NCI-H2196 (cell line): Measurements from ENCODE around the gene MORN1.
"Not testable (repeated sequence)": the region's sequence is repeated elsewhere in the genome, so short reads cannot be mapped to it uniquely, and the experiment has no call there.

ENCODE experiments used
- DNase-seq: peaks from one replicate; lab custom pipeline; 2025; ENCODE audit not compliant: unreplicated experiment; lab: John Stamatoyannopoulos, UW

Gene MORN1

DNA sequence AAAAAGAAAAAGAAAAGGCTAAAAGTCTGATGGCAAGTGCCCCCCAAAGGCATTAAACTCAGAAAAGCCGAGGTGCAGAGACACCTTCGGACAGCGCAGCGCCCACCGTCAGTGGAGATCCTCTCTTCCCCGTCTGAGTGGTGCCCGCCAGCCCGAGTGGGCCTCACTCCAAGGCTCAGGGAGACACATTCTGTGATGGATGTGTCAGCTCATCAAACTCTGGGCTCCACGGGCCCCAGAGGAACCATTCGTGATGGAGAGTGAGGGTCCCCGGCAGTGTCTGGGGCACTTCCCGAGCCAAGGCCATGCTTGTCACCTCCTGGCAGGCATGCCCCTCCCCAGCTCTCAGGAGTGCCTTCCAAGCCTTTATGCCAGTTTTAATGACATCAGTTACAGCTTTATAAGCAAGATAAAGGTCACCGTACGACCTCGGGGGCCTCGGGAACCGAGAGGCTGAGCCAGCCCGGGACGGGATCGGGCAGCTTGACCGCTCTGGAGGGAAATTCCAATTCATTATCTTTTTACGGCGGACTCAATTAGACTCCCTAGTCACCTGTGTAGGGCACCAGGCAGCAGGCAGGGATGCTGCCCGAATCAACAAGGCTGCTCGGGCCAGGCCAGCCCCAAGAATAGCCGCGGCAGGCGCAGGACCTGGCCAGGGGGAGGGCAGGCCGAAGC lies 49.5 kb downstream of the MORN1 start:
- DNase-seq = no peak

- DNase-seq = no peak
Observed at GRCh38 chr1:2340918-2341254, 50.5 kb downstream of the MORN1 start.

- no peak for DNase-seq
Observed at GRCh38 chr1:2340086-2340917, 51.1 kb downstream of the MORN1 start.

DNA sequence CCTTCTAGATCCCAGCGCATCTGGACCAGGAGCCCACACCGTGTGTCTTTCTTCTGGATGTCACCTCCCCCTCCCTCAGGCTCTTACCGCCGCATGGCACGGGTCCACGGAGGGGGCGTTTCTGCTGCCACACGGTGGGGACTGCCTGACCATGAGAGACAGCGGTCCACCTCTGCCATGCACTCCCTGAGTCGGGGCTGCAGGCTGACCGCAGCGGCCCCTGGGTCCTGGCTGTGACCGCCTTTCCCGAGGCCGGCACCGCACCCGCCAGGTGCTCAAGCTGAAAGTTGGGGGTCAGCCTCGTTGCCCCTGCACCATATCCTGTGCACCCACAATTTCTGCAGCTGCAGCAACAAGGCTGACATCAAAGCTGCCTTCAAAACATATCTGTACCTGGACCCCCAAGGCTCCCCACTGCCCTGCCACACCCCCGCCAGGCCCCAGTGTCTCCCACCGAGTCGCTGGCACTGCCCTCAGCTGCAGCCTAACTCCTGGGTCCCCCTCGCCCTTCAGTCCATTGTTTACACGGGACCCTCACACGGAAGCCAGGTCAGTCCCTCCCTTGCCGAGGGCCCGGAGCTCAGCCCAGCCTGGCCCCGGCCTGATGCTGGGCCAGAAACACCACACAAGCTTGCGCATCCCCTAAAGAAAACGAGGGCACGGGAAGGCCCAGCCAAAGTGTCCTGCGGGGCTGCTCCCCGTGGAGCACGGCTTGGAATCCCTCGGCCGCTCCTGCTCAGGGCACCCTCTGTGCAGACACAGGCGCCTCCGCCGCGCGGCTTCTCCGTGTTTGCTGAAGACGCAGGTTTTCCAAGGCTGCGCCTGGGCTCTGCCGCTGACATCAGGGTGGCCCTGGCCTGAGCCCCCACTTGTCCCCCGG lies 51.9 kb downstream of the MORN1 start:
- DNase-seq = no peak

DNA sequence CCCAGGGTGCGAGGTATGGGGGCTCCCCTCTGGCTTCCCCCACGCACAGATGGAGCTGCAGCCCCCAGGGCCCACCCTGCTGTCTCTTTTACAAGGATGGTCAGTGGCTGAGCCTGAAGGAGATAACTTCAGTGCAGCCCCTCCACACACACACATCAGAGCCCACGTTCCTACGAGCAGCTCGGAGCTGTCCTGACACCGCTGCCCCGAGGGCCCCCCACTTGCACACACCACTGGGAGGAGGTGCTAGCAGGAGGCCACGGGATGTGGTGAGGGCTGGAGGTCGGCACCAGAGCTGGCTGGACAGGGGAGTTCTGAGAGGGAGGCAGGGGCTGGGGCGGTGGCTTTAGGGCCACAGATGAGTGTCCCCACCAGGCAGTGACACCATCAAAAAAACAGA lies 53.9 kb downstream of the MORN1 start:
- DNase-seq = no peak

GRCh38 chr1:2337081-2337480 lies 54.3 kb downstream of the MORN1 start:
- DNase-seq = no peak

DNA sequence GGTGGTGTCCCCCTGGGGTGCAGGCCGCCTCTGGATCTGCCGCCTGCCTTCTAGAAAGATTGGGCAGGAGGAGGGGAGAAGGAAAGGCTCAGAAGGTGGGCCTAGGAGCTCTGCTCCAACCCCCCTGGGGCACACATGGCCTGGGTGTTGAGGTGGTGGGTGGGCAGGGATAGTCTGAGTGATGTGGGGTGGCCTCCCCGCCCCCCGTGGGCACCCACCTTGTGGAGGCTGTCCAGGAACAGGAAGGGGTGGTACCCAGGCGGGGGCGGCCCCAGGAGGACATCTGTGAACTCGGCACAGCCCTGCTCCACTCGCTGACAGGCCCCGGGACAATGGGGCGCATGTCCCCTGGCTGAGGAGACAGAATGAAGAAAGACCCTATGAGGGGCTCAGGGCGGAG lies 54.9 kb downstream of the MORN1 start:
- no peak for DNase-seq

- no peak for DNase-seq
Observed at GRCh38 chr1:2335721-2336455, 55.5 kb downstream of the MORN1 start.

- no peak for DNase-seq
Observed at GRCh38 chr1:2334883-2335534, 56.3 kb downstream of the MORN1 start.

GRCh38 chr1:2334366-2334765 lies 57.0 kb downstream of the MORN1 start:
- DNase-seq = no peak

DNA sequence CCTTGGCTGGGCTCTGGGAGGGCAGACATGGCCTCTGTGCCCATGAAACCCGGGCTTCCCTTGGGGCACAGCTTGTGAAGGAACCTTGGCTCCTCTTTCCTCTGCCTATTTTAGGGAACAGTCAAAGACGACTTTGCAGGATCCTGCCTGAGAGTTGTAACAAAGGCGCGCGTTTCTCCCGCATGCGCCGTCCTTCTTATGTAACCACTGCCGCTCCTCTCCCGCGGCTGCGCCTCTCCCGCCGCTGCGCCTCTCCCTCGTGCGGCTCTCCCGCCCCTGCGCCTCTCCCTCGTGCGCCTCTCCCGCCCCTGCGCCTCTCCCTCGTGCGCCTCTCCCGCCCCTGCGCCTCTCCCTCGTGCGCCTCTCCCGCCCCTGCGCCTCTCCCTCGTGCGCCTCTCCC lies 59.8 kb downstream of the MORN1 start:
- not testable (repeated sequence) for DNase-seq

GRCh38 chr1:2331200-2331544 lies 60.2 kb downstream of the MORN1 start:
- DNase-seq = no peak

GRCh38 chr1:2330519-2331199 lies 60.7 kb downstream of the MORN1 start:
- no peak for DNase-seq

- DNase-seq = no peak
Observed at GRCh38 chr1:2330035-2330434, 61.3 kb downstream of the MORN1 start.

- no peak for DNase-seq
Observed at GRCh38 chr1:2328676-2329455, 62.5 kb downstream of the MORN1 start.

- DNase-seq = no peak
Observed at GRCh38 chr1:2327841-2328240, 63.5 kb downstream of the MORN1 start.

DNA sequence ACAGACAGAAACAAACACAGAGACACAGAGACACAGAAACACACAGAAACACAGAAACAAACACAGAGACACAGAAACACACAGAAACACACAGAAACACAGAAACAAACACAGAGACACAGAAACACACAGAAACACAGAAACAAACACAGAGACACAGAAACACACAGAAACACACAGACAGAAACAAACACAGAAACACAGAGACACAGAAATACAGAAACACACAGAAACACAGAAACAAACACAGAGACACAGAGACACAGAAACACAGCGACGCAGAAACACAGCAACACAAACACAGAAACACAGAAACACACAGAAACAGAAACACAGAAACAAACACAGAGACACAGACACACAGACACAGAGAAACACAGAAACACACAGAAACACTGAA lies 64.2 kb downstream of the MORN1 start:
- DNase-seq = not testable (repeated sequence)

GRCh38 chr1:2326524-2326923 lies 64.8 kb downstream of the MORN1 start:
- DNase-seq = no peak
